Cardiac muscle cell (in vitro differentiated cells and primary cell): ENCODE results near the gene TOPAZ1. TPM values are rescaled to one million over a fixed set of nuclear protein-coding genes. Genes with fewer than 3 reads are reported as not detected.

ENCODE experiments used
- DNase-seq, 2 donors: peaks; one replicate each; pipeline versions ENCODE4 v3.0.0 to v3.0.0-alpha.2; 2010 to 2017; ENCODE audit warnings: low read depth in 1 of 2, low spot score in 1 of 2
- H3K27ac ChIP-seq: fragments of 200-600 bp; sonication (generic); 2 replicates; pipeline ENCODE4 v1.5.1; 2016
- H3K27me3 ChIP-seq: fragments of 200-600 bp; sonication (generic); 2 replicates; pipeline ENCODE4 v1.6.0; 2016; ENCODE audit warnings: control low read depth
- H3K36me3 ChIP-seq: fragments of 200-600 bp; sonication (generic); 2 replicates; pipeline ENCODE4 v1.5.1; 2016; ENCODE audit warnings: control low read depth
- H3K4me1 ChIP-seq: fragments of 200-600 bp; sonication (generic); 2 replicates; pipeline ENCODE4 v1.8.1; 2017; ENCODE audit warnings: low read depth, mild to moderate bottlenecking, mixed run types
- H3K4me3 ChIP-seq: fragments of 200-600 bp; sonication (generic); 2 replicates; pipeline ENCODE4 v1.5.1; 2016; ENCODE audit warnings: mild to moderate bottlenecking
- H3K9me3 ChIP-seq: fragments of 200-600 bp; sonication (generic); 2 replicates; pipeline ENCODE4 v1.5.1; 2017; ENCODE audit warnings: low read depth, mild to moderate bottlenecking, control low read depth
- polyA plus RNA-seq: library from polyadenylated mRNA; unstranded; fragments of >200 nt; fragmentation: Nextera tagmentation; extraction: Ambion mirVana; gene quantifications from 2 replicates; pipeline ENCODE4 v1.2.1, GENCODE V29; 2016
- total RNA-seq: library from RNA; depleted of rRNA; stranded (reverse); fragments of >200 nt; gene quantifications from 2 replicates; pipeline ENCODE4 v1.2.3, GENCODE V29; 2016
- TF ChIP-seq, protein P1 (sequence below): IDR thresholded peaks from 2 replicates; pipeline ENCODE4 v1.5.1; 2012; ENCODE audit warnings: low read depth, mild to moderate bottlenecking, low read length

Gene TOPAZ1
- total and polyA plus RNA-seq, 2 experiments from 2014 or later = not detected

DNA sequence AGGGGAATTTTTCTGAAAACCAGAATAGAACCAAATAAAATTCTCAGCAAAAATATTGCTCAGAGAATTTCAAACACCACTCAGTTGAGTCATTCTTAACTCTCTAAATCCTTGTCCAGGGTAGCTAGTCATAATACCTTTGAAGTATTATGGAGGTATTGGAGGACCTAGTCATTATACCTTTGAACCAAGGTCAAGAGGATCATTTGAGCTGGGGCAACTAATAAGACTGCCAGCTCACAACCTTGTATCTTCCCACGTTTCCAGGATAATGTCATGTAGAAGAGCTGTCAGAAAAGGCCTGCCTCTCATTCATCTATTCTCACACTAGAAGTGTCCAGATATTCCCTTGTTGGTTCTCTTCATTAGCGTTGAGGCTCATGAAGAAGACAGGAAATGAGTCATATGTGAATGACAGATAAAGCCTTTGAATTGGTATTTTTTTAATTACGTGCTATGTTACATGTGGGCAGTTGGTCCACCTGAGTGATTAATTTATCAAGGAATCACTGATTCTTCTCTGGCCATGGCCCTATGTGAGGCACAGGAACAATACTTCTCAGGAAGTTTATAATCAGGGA is 48.3 kb downstream of the TOPAZ1 start:
- no peak for DNase-seq
- H3K27ac ChIP-seq = no peak overlapping the region
- no peak overlapping the region for H3K4me3 ChIP-seq
- TF ChIP-seq, protein P1, sequence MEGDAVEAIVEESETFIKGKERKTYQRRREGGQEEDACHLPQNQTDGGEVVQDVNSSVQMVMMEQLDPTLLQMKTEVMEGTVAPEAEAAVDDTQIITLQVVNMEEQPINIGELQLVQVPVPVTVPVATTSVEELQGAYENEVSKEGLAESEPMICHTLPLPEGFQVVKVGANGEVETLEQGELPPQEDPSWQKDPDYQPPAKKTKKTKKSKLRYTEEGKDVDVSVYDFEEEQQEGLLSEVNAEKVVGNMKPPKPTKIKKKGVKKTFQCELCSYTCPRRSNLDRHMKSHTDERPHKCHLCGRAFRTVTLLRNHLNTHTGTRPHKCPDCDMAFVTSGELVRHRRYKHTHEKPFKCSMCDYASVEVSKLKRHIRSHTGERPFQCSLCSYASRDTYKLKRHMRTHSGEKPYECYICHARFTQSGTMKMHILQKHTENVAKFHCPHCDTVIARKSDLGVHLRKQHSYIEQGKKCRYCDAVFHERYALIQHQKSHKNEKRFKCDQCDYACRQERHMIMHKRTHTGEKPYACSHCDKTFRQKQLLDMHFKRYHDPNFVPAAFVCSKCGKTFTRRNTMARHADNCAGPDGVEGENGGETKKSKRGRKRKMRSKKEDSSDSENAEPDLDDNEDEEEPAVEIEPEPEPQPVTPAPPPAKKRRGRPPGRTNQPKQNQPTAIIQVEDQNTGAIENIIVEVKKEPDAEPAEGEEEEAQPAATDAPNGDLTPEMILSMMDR = no peak
- no peaks in the 10 kb centered on the region for H3K4me1 ChIP-seq
- no peaks in the 10 kb centered on the region for H3K36me3 ChIP-seq
- H3K9me3 ChIP-seq = no peaks in the 10 kb centered on the region
- peaks cover 9% of the 10 kb centered on the region for H3K27me3 ChIP-seq

DNA sequence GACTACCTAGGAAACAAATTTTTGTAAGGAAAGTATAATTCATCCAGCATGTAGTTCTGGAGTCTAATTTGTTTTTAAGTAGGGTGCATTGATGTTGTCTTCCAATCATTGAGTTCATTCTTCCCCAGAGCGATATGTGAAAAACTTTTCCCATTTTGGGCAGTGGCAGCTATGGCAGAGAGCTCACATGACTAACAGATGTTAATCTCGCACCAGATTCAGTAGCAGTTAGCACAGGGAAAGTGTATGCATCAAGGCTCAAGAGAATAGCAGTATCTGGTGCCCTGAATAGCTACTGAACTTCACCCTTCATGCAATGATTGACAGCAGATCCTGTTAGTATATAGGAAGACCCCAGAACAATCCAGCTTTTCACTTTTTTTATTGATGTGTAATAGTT is 50.6 kb downstream of the TOPAZ1 start:
- no peaks in the 10 kb centered on the region for H3K9me3 ChIP-seq
- H3K27ac ChIP-seq = no peak overlapping the region
- DNase-seq = no peak
- H3K36me3 ChIP-seq = no peaks in the 10 kb centered on the region
- no peak overlapping the region for H3K4me3 ChIP-seq
- no peaks in the 10 kb centered on the region for H3K4me1 ChIP-seq
- TF ChIP-seq, protein P1 = no peak
- H3K27me3 ChIP-seq = peaks cover 14% of the 10 kb centered on the region

DNA sequence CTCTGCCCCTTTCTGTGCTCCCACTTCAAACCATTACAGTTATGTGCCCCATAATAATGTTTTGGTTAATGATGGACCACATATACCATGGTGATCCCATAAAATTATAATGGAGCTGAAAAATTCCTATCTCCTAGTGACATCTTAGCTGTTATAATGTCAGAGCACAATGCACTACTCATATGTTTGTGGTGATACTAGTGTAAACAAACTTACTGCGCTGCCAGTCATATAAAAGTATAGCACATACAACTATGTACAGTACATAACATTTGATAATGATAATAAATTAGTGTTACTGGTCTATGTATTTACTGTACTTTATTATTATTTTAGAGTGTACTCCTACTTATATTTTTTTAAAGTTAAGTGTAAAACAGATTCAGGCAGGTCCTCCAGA is 51.3 kb downstream of the TOPAZ1 start:
- no peak for DNase-seq
- Histone ChIP-seq H3K9me3 (no peaks in the 10 kb centered on the region), H3K4me3 (no peak overlapping the region)

DNA sequence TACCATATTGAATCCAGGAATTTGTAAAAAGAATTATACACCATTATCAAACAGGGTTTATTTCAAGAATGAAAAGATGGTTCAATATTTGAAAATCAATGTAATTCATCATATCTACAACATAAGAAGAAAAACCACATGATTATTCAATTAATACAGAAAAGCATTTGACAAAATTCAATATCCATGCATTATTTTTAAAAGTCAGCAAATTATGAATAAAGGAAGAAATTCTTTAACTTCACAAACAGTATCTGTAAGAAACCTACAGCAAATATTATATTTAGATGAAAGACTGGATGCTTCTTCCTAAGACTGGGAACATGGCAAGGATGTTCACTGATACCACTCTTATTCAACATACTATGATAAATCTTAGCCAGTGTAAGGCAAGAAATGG is 55.6 kb downstream of the TOPAZ1 start:
- no peak overlapping the region for H3K4me3 ChIP-seq
- H3K36me3 ChIP-seq = no peaks in the 10 kb centered on the region
- no peak overlapping the region for H3K27ac ChIP-seq
- no peaks in the 10 kb centered on the region for H3K4me1 ChIP-seq
- H3K9me3 ChIP-seq = no peaks in the 10 kb centered on the region
- H3K27me3 ChIP-seq = peaks cover 14% of the 10 kb centered on the region
- TF ChIP-seq, protein P1 = no peak
- DNase-seq = no peak

More for the DNA sequence above, 51.3 kb downstream of the TOPAZ1 start:
- Histone ChIP-seq H3K27me3 (peaks cover 14% of the 10 kb centered on the region), H3K27ac (no peak overlapping the region), H3K36me3 (no peaks in the 10 kb centered on the region), H3K4me1 (no peaks in the 10 kb centered on the region)
- TF ChIP-seq, protein P1 = no peak

DNA sequence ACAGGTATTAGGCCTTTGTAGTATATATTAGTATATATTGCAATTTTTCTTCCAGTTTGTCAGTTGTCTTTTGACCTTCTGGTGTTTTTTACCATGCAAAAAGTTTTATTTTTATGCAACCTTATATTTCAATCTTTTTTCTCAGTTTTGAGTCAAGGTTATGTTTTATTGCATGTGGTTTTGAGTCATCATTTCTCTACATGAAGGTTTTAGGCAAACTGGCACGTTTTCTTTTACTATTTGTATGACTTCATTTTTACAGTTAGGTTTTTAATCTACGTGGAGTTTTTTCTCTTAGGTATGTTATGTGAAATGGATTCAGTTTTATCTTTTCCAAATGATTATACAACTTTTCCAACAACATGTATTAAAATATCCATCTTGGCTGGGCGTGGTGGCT is 60.1 kb downstream of the TOPAZ1 start:
- no peaks in the 10 kb centered on the region for H3K4me1 ChIP-seq
- DNase-seq = no peak
- H3K4me3 ChIP-seq = no peak overlapping the region
- H3K27me3 ChIP-seq = no peaks in the 10 kb centered on the region
- TF ChIP-seq, protein P1 = no peak
- no peak overlapping the region for H3K27ac ChIP-seq
- no peaks in the 10 kb centered on the region for H3K36me3 ChIP-seq
- no peaks in the 10 kb centered on the region for H3K9me3 ChIP-seq
